GM21381 (cell line): ENCODE results near the gene OR8G5.

Source experiments
- ATAC-seq: cut with Tn5 transposase; IDR thresholded peaks from one replicate; pipeline ENCODE4 v1.9.1; 2021; ENCODE audit warnings: mild to moderate bottlenecking, moderate library complexity; ENCODE audit not compliant: unreplicated experiment

The OR8G5 gene

DNA sequence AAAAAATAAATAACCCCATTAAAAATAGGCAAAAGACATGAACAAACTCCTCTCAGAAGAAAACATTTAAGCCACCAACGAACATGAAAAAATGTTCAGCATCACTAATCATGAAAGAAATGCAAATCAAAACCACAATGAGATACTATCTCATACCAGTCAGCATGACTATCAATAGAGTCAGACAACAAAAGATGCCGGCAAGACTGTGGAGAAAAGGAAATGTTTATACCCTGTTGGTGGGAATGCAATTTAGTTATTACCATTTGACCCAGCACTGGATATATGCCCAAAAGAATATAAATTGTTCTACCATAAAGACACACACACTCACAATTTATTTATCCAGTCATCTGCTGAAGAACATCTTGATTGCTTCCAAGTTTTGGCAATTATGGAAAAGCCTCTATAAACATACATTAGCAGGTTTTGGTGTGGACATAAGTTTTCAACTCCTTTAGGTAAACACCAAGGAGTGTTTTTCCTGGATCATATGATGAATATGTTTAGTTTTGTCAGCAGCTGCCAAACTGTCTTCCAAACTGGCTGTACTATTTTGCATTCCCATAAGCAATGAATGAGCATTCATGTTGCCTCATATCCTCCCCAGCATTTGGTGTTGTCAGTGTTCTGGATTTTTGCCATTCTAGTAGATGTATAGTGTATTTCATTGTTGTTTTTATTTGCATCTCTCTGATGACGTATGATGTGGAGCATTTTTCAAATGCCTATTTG lies 29.6 kb downstream of the OR8G5 start:
- no peak for ATAC-seq

DNA sequence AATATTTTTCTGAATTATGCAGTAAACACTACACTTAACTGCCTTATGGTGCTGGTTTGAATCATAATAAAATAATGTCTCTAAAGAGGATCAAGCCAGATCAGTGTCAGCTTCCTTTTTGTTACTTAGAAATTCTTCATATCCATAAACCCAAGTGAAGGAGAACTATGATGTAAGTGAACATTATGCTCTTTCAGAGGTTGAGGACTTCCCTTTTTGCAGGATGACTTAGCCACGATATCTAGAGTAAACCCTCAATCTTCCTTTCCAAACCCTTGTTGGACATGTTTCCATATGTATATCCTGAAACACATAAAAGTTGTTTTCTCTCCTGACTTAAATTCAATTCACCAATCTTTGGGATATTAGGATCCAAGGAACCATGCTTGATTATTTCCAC lies 38.5 kb downstream of the OR8G5 start:
- ATAC-seq: no peak

DNA sequence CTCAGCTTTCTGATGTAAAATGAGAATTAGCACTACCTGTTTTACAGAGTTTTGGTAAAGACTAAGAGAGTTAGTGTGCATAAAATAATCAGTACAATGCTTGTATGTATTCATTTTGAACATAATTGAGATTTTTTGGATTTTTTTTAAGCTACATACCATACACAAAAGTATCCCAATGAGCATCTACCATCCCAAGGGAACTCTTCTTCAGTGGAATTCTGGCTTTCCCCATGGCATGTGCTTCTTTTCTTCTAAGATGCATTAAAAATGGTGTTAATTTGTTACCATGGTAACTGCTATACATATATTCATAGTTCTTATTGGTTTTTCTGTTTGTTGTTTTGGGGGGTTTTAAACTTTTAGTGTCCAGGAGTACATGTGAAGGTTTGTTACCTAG lies 39.8 kb downstream of the OR8G5 start:
- no peak for ATAC-seq

DNA sequence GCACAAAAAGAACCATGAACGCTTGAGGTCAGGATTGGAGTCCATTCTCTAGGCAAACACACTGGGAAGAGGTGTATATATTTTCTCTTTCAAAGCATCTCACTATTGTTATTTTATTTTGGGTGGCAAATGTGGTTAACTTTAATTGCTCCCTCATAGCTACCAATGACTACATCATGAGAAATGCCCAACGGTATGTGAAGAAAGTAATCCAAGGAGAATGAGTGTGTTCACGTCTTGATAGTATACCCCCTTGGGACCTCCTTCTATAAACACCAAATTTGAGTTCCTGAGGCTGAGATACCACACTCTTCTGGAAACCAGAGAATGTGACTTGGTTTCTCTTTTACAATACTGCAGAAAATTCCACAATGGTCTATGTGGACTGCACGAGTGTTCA lies 41.7 kb downstream of the OR8G5 start:
- no peak for ATAC-seq

DNA sequence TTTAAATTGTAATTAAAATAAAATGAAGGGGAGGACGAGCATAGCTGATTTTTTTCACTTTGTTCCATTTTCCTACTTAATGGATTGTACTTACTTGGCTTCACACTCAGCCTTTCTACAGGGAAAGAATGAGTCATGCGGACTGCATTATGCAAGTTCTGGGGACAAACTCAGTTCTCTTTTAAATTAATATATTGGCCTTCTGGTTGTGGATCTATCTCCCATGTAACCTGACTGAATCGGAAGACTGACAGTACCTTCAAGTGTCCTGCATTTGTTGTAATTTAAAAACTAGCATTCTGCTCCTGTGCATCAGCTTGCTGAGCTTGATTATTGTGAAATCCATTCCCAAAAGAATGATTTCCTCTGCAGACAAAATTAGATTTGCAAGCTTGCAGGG lies 45.4 kb downstream of the OR8G5 start:
- ATAC-seq: no peak

DNA sequence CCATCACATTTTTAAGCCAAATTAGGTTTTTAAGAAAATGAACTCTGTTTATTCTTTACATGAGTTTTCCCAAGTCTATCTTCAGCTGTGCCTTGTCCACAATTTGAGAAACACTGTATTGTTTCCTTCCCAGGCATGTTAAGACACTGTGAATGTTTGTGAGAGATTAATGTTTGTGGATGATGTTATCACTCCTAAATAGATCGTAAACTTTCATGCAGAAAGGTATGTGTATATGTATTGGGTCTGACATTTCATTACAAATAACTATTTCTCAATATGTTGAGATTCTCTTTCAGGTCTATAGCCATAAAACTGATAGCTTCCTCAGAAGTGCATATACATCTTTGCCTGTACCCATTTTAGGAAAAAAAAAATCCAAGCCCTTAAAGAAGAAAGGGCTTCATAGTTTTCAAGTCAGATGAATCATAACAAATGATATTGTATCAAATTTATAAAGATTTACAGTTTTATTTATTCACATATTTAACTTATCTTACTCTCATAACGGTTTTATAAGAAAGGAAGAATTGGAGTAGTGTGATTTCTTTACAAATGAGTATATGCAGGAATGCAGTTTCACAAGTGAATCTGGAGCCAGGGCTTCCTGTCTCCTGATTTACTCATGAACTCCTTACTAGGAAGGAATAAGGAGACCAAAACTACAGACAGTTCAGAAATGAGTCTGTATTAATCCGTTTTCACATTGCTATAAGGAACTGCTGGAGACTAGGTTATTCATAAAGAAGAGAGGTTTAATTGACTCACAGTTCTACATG lies 46.4 kb downstream of the OR8G5 start:
- no peak for ATAC-seq

DNA sequence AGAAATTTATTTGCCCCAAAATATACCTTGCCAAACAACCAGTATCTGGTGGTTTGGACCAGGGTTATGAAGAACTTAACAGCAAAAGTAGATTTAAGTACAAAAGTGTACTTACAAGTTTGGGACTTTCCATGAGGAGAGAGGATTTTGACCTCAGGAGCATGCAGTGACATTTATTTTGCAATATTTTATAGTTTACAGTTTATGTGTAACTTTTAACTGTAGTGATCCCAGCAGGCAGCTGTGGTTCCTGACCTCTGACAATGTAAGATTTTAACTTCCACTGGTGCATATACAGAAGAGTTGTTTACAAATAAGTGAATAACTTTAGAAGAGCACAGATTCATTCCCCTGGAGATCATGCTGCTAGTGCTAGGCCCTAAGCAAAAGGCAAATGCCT lies 50.9 kb downstream of the OR8G5 start:
- no peak for ATAC-seq

DNA sequence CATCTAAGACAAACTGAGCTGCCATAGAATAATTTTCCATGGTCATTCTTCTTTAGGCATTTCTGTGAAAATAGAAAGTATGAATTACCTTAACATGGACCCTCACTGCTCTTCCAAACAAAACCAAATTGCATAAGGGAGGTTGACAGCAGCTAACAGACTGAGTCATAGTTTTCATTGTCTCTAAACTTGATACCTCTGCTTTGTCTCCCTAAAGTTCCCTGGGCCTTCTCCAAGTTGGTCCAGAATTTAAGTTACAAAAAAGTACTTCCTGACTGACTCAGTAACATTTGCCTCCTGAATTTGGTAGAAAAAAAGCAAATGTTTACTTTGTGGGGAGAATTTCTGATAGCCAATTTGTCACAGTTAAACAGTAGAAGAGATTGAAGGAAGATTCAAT lies 54.5 kb downstream of the OR8G5 start:
- no peak for ATAC-seq

DNA sequence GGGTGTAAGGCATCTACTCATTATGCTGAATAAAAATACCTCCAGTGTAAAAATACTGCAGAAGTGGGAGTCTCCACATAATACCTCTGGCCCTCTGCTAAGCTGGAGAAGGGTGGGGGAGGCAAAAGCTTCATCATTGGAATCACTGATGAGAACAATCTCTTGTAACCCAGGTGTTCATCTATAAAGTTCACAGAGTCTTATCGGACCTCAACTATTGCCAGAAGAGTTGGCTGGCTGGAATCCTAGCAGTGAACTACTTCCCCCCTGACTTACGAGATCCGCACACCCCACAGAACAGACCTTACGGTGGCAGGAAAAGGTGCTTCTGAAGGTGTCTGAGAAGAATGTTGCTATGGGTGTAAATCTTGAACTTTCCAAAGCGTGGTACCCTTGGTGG lies 55.1 kb downstream of the OR8G5 start:
- no peak for ATAC-seq

DNA sequence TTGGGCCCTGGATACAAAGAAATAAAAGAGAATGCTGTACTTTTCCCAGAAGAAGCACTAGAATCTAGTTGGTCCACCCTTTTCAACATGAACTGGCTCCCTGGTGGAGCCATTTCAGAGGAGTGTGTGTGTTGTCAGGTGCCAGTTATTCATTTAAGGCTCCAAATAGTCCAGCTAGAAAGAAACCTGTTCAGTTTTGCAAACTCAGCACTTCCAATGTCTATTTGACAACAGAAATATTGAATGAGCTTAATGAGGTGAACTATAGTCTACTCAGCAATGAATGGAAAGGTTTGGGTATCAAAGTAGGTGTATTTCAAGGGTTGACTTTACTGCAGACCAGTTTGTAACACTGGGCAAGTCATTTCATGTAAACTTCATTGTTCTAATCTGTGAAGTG lies 55.5 kb downstream of the OR8G5 start:
- ATAC-seq: no peak

DNA sequence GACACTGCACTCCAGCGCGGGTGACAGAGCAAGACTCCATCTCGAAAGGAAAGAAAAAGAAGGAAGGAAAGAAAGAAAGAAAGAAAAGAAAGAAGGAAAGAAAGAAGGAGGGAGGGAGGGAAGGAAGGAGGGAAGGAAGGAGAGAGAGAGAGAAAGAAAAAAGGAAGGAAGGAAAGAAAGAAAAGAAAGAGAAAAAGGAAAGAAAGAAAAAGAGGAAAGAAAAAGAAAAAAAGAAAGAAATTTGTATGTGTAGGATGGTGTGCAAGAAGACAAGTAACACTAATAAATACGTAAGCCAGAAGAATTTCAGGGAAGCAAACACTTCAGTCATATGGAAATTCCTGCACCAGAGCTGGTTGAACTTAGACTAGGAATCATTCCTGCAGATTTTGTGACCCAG lies 57.0 kb downstream of the OR8G5 start:
- no peak for ATAC-seq

DNA sequence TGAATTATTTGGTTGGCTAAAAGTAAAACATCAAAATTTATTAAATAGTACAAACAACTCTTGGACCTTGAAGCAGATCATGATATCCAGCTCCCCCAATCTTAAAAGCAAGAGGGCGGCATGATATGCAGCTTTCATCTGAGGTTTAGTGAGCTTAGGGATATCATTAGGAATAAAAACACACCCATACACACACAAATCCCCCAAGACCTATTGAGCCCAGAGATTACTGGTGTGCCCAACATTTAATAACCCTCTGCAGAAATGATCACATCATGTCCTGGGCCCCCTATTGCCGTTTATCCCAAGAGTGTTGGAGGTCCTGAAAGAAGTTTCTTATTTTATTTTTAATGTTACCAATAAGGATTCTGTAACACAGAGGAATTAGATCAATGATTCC lies 57.7 kb downstream of the OR8G5 start, which contains the start of gene OR8D1:
Gene OR8D1, minus strand, starts transcription at position 101 of the 400 bp plus-strand sequence. CDS start 3,183 bp downstream, outside the sequence.
- no peak for ATAC-seq

DNA sequence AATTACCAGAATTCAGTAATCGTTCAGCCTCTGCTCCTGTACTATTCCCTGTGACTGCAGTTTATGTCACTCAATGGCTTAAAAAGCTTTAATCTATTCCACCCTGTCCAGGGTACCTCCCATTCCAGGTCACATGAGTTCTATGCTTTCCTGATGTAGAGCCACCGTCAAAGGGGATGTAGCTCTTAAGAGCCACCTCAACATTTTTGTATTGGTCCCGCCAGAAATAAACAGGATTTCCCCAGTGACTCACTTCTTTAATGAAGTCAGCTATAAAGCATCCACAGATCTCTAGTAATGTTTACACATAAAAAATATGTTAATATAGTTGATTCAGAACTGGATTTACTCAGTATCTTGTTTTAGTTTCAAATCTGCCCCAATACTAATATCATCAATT lies 58.9 kb downstream of the OR8G5 start:
- no peak for ATAC-seq
